GM12875 (cell line): Measurements from ENCODE around the gene PTPN14.

Source experiments
- H3K4me3 ChIP-seq: one replicate; pipeline ENCODE4 v1.5.1; 2011; ENCODE audit warnings: low read depth, low read length, control low read depth
- CTCF ChIP-seq: IDR thresholded peaks from 2 replicates; pipeline ENCODE4 v1.5.1; 2011; ENCODE audit warnings: low read depth, mild to moderate bottlenecking, control low read depth, inconsistent platforms, low read length, moderate library complexity, borderline replicate concordance; ENCODE audit not compliant: insufficient read depth

Gene PTPN14

GRCh38 chr1:214476986-214477870 is 74.2 kb downstream of the PTPN14 start:
- H3K4me3 ChIP-seq: no peak overlapping the region
- no peak for TF ChIP-seq CTCF

GRCh38 chr1:214476229-214476985 is 75.0 kb downstream of the PTPN14 start:
- TF ChIP-seq CTCF: no peak
- H3K4me3 ChIP-seq: no peak overlapping the region

DNA sequence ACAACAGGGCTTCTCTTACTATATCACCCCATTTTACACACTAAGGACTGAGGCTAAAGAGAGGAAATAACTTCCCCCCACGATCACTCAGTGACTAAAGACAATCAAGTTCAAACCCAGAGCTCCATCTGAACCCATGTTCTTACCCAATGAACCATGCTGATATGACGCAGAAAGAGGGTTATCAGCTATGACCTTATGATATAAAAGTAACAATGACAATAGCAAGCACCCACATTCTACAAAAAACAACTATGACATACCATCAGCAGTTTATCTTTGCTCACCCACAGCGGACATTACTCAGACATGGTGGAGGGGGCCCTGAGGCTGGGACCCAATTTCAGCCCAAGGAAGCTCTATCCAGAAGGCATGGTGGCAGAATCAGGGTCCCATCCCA is 75.7 kb downstream of the PTPN14 start:
- no peak for TF ChIP-seq CTCF
- no peak overlapping the region for H3K4me3 ChIP-seq

DNA sequence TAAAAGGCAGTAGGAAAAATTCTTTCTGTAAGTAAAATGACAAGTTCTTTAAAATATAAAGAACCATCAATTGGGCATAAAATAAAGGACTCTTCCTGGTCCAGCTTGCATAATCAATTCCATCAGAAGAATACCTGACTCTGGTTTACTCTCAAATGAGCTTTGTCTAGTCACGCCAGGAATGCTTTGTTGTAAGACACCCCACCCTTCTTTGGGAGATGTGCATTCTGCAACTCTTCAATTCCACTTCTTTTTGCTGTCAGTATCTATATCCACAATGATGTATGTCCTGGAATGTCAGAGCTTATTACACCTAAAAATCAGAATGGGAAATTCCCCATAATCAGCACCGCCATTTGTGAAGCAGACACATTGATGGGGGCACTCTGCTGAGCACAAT is 76.1 kb downstream of the PTPN14 start:
- no peak for TF ChIP-seq CTCF
- no peak overlapping the region for H3K4me3 ChIP-seq

- no peak overlapping the region for H3K4me3 ChIP-seq
- no peak for TF ChIP-seq CTCF
These were observed 76.9 kb downstream of the PTPN14 start for GRCh38 chr1:214474467-214474866.

- no peak for TF ChIP-seq CTCF
- H3K4me3 ChIP-seq: no peak overlapping the region
These were observed 77.5 kb downstream of the PTPN14 start for GRCh38 chr1:214473862-214474261.
